ENCODE data around the gene SLC3A2.

DNA sequence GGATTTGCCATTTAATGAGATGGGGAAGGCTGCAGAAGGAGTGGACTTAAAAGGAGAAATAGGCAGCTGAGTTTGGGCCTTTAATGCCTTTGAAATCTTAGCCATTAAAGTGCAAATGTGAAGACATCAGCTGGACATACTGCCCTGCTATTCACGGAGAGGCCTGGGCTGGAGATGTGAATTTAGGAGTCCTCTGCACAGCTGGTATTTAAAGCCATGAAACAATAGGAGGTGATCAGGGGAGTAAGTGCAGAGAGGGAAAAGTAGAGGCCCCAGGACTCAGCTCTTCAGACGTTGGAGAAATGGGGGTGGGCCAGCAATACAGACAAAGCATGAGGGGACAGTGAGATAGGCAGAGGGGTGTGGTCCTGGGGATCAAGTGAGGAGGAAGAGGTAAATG, 16.6 kb downstream of the SLC3A2 start:
- TF ChIP-seq, protein P1, sequence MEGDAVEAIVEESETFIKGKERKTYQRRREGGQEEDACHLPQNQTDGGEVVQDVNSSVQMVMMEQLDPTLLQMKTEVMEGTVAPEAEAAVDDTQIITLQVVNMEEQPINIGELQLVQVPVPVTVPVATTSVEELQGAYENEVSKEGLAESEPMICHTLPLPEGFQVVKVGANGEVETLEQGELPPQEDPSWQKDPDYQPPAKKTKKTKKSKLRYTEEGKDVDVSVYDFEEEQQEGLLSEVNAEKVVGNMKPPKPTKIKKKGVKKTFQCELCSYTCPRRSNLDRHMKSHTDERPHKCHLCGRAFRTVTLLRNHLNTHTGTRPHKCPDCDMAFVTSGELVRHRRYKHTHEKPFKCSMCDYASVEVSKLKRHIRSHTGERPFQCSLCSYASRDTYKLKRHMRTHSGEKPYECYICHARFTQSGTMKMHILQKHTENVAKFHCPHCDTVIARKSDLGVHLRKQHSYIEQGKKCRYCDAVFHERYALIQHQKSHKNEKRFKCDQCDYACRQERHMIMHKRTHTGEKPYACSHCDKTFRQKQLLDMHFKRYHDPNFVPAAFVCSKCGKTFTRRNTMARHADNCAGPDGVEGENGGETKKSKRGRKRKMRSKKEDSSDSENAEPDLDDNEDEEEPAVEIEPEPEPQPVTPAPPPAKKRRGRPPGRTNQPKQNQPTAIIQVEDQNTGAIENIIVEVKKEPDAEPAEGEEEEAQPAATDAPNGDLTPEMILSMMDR (IDR thresholded peaks at IDR 0.05; ENCODE audit: low read depth, low read length, missing input control): no peak
- TF ChIP-seq, protein P2, sequence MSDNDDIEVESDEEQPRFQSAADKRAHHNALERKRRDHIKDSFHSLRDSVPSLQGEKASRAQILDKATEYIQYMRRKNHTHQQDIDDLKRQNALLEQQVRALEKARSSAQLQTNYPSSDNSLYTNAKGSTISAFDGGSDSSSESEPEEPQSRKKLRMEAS (IDR thresholded peaks at IDR 0.05): no peak
- no peak for TF ChIP-seq HNF4A (conservative IDR thresholded peaks at IDR 0.05)
